ENCODE data around the gene HOXD10. TPM values are rescaled to one million over a fixed set of nuclear protein-coding genes. Genes with fewer than 3 reads are reported as not detected.

The HOXD10 gene
- total and polyA plus RNA-seq, 2 of the 13 experiments (the other 11 are each of a cell fraction or from before 2014, with no cell fraction given) = not detected

- Histone ChIP-seq H3K27me3 (ENCODE audit: control insufficient read depth in 1 of 2, insufficient read depth in 2 of 2, low read length in 2 of 2) (peaks cover 24 to 92% of the 10 kb centered on the region in 2 experiments), H4K20me1 (ENCODE audit: insufficient read depth, low read length) (no peaks in the 10 kb centered on the region; the same call in 1 of the 2 replicates), H2AFZ (ENCODE audit: low read length) (no peak overlapping the region), H3K36me3 (replicated peaks in 1 of 2; ENCODE audit: control insufficient read depth in 1 of 2, insufficient read depth in 2 of 2, low read length in 2 of 2) (no peaks in the 10 kb centered on the region), H3K9ac (ENCODE audit: insufficient read depth, low read depth, low read length) (no peak overlapping the region), H3K4me2 (ENCODE audit: low read depth, low read length) (no peak overlapping the region), H3K27ac (ENCODE audit: extremely low read length, insufficient read depth, low read length) (no peak overlapping the region), H3K4me3 (replicated peaks in 1 of 3; ENCODE audit: insufficient read depth in 1 of 3, low read depth in 2 of 3, low read length in 3 of 3) (no peak overlapping the region), H3K4me1 (ENCODE audit: insufficient read depth, low read length) (no peaks in the 10 kb centered on the region), H3K79me2 (ENCODE audit: insufficient read depth, low read length) (no peaks in the 10 kb centered on the region), H3K9me3 (ENCODE audit: low read length) (no peaks in the 10 kb centered on the region)
- ChIA-PET CTCF (ENCODE audit: low intra/inter-chr PET ratio, low total read pairs) (no interaction called here), POLR2A (no interaction called here)
- WGBS (ENCODE audit: low lambda C conversion rate) = 70% methylated on average over 47 of the region's 47 CpGs
- intact Hi-C loops (cut with micrococcal nuclease; ENCODE audit: unreplicated experiment) = no loop called here
- DNase-seq (ENCODE audit: low spot score) = no peak
- ATAC-seq = no peak
- TF ChIP-seq NFE2L1 (CRISPR knock-in tag; IDR thresholded peaks at IDR 0.05; ENCODE audit: borderline replicate concordance) (no peak), ZNF800 (CRISPR knock-in tag; IDR thresholded peaks at IDR 0.05) (no peak), E2F5 (CRISPR knock-in tag; conservative IDR thresholded peaks at IDR 0.05) (no peak), REST (IDR thresholded peaks at IDR 0.05; ENCODE audit: borderline replicate concordance in 1 of 2, low read depth in 1 of 2, low read length in 2 of 2) (no peak), BCL3 (CRISPR knock-in tag; IDR thresholded peaks at IDR 0.05) (no peak), TOPORS (CRISPR knock-in tag; IDR thresholded peaks at IDR 0.05) (no peak), ZNF563 (CRISPR knock-in tag; IDR thresholded peaks at IDR 0.05) (no peak), ZNF18 (CRISPR knock-in tag; IDR thresholded peaks at IDR 0.05; ENCODE audit: insufficient replicate concordance) (no peak), JUNB (CRISPR knock-in tag; IDR thresholded peaks at IDR 0.05; ENCODE audit: borderline replicate concordance) (no peak), TRIM22 (IDR thresholded peaks at IDR 0.05) (no peak)
- in situ Hi-C loops (cut with HindIII; ENCODE audit: extremely low pct_ligation_motif_present, low pct_unique_long_range_greater_than_20kb) = no loop called here
- BruUV-seq (replicated peaks) = no TSS peak
- no peak for FAIRE-seq
Observed at GRCh38 chr2:176122052-176122682, 5.6 kb downstream of the HOXD10 start.

Data from HepG2 (cell line).